Activated CD4-positive, CD25-positive, alpha-beta regulatory T cell treated with anti-CD3 and anti-CD28 coated beads, Interleukin-2, amount 50 U/mL, for 72 hours (primary cell): Measurements from ENCODE around the gene RAC2.
"Not testable (repeated sequence)": the region's sequence is repeated elsewhere in the genome, so short reads cannot be mapped to it uniquely, and the experiment has no call there.

ENCODE experiments used
- DNase-seq: peaks from one replicate; pipeline ENCODE4 v3.0.0; 2021

The RAC2 gene

DNA sequence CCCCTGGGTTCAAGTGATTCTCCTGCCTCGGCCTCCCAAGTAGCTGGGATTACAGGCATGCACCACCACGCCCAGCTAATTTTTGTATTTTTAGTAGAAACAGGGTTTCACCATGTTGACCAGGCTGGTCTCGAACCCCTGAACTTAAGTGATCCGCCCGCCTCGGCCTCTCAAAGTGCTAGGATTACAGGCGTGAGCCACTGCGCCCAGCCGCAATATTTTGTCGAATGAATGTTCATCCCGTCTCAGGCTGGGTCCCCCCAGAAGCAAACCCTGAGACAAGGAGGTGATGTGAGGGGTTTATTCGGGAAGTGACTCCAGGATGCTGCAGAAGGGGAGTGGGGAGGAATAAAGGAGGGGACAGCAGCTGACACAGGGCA is 10.7 kb downstream of the RAC2 start:
- DNase-seq = not testable (repeated sequence)

- no peak for DNase-seq
Measured at GRCh38 chr22:37232140-37232998, 11.7 kb downstream of the RAC2 start.

- peak; percentile 34 for DNase-seq
Measured at GRCh38 chr22:37231406-37232139, 12.5 kb downstream of the RAC2 start.

DNA sequence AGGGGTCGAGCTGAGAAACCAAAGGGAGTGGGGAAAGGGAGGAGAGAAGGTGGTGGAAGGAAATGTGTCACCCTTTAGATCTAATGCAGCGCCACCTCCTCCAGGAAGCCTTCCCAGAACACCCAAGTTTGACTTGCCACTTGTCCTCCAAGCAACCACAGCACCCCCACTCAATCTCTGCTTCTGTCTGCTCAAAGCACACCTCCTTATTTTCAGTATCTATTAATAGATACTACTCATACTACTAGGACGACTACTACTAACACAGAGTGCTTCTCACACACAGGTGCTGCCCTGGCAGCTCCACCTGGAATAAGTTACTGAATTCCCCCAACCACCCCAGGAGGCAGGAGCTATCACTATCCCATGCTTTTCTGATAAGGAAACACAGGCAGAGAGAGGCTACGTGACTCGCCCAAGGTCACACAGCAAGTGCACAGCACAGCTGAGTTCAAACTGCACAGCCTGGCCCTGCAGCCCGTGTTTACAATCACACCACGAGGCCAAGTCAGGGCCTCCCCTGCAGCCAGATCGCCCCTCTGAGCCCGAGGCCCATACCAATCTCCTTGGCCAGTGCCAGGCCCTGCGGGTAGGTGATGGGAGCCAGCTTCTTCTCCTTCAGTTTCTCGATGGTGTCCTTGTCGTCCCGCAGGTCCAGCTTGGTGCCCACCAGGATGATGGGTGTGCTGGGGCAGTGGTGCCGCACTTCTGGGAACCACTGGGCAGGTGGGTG is 13.2 kb downstream of the RAC2 start:
- peak; percentile 63 for DNase-seq

GRCh38 chr22:37229805-37230672 is 14.0 kb downstream of the RAC2 start:
- DNase-seq = peak; percentile 82

GRCh38 chr22:37229012-37229804 is 14.9 kb downstream of the RAC2 start:
- peak; percentile 51 for DNase-seq

DNA sequence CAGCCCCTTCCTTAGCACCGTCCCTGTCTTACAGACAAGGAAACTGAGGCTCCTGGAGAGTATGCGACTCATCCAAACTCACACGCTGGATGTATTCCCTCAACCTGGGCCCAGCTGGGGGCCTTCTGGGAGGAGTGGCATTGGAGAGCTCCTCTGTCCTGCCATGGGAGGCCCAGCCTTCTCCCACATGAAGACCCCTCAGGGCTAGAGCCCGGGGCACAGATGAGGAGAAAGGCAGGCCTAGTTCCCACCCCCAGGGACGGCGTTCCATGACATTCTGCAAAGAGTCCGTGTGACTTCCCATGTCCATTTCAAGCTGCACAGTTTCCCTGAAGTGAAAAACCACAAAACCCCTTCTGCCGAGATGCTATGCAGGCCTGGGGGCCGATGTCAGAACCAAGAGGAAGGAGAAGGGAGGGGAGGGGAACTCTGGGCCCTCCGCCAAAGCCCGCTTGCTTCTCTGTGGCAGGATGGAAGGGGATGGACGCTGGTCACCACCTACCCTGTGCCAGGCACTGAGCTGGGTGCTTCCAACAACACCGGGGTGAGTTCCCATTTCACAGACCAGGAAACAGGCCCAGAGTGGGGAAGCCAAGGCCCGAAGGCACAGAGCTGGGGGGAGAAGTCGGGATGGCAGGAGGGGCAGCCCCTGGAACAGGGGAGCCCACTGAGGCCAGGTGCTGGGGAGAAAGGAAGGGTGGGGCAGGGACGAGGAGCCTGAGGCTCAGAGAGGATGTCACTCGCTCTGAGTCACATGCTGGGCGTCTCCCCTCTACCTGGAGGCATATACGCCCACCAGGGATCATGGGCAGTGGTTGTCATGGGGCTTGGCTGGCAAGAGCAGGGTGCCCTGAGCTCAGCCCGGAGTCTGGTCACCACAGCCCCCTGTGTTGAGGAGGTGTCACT is 15.7 kb downstream of the RAC2 start:
- no peak for DNase-seq

GRCh38 chr22:37226514-37226913 is 17.6 kb downstream of the RAC2 start:
- no peak for DNase-seq

- no peak for DNase-seq
Measured at GRCh38 chr22:37226087-37226486, 18.0 kb downstream of the RAC2 start.

GRCh38 chr22:37225481-37225880 is 18.6 kb downstream of the RAC2 start:
- no peak for DNase-seq

- no peak for DNase-seq
Measured at GRCh38 chr22:37224757-37225420, 19.2 kb downstream of the RAC2 start.

DNA sequence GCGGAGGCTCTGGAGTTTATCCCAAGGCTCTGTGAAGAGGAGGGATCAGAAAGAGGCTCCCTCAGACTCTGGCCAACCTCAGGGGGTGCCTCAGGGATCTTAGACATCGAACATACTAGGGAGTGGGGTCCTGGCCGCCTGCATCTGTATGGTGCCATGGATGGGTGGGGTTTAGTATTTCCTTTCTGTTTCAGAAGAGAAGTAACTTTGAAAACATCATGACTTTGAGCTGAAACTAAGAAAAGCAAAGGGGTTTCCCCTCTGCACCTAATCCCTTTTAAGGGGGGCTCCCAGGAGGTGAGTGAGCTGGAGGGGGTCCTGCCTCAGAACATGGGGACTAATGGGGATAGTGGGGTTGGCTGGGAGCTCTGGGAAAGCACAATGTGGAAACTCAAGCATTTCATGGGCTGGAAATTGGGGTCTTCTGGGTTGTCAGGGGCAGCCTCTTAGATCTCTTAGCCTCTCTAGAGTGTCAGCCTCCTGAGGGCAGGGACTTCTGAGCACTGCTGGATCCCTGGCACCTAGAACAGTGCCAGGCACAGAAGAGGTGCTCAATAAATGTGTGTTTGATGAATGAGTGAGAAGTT is 20.0 kb downstream of the RAC2 start:
- DNase-seq = no peak

GRCh38 chr22:37222440-37222971 is 21.6 kb downstream of the RAC2 start:
- DNase-seq = peak; percentile 50

DNA sequence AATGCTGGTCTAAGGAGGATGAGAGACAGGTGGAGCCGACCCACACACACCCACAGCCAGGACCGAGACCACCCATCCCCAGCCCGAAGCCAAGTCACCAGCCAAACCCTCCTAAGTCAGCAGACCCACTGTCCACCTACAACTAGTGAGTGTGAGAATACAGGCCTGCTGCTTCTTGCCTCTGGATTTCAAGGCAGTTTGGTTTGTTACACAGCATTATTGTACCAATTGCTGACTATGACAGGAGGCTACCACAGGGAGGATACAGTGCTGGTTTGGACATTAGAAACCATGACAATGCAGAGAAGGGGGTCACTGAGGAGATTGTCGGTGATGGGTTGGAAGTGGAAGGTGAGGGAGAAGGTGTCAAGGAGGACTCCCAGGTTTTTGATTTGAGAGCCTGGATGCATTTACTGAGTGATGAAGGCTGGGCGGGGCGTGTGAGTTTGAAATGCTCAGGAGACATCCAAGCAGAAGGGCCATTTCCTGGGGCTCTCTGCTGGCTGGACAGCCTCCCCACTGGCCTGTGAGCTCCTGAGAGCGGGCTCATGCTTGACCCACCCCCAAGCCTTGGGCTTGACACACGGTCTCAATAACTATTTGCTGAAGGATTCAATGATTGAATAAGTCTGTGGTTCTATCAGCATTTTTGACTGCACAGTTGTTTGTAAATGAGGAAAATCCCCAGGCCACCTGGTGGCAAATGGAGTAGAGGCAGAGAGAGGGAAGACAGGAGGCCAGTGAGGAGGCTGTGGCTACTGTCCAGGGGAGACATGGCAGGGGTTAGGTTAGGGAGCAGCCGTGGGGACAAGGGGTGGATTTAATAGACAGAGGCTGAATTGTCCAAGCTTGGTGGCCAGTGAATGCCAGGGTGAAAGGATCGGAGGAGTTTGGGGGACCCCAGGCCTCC is 22.4 kb downstream of the RAC2 start:
- DNase-seq = no peak

DNA sequence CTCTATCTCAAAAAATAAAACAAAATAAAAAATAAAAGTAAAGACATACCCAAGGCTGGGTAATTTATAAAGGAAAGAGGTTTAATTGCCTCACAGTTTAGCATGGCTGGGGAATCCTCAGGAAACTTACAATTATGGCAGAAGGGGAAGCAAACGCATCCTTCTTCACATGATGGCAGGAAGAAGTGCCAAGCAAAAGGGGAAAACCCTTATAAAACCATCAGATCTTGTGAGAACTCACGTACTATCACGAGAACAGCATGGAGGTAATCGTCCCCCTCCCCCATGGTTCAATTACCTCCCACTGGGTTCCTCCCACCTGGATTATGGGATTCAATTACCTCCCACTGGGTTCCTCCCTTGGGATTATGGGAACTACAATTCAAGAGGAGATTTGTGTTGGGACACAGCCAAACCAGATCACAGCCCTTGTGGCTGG is 23.5 kb downstream of the RAC2 start:
- no peak for DNase-seq

GRCh38 chr22:37219533-37219932 is 24.5 kb downstream of the RAC2 start:
- DNase-seq = no peak

- DNase-seq = no peak
Measured at GRCh38 chr22:37218771-37219411, 25.2 kb downstream of the RAC2 start.

- DNase-seq = no peak
Measured at GRCh38 chr22:37218399-37218770, 25.7 kb downstream of the RAC2 start.
